Ovary (tissue), 3 donors: ENCODE results near the gene PPTC7.

Experiments used
- POLR2A ChIP-seq: fragments of 450-650 bp; IDR thresholded peaks from one replicate; pipeline ENCODE4 v1.6.1; 2017; ENCODE audit warnings: antibody characterized with exemption, mild to moderate bottlenecking, moderate library complexity
- TF ChIP-seq, protein P1 (sequence below), 3 donors: fragments of 450-650 bp in 2 of 3; fragments of 200-600 bp in 1 of 3; IDR thresholded peaks; one replicate each; pipeline versions ENCODE4 v1.5.1 to v1.8.0; 2016 to 2022; ENCODE audit warnings: antibody characterized with exemption in 3 of 3, mild to moderate bottlenecking in 1 of 3
- donor health status: DM: no; HTN: no; CAD: no.

DNA sequence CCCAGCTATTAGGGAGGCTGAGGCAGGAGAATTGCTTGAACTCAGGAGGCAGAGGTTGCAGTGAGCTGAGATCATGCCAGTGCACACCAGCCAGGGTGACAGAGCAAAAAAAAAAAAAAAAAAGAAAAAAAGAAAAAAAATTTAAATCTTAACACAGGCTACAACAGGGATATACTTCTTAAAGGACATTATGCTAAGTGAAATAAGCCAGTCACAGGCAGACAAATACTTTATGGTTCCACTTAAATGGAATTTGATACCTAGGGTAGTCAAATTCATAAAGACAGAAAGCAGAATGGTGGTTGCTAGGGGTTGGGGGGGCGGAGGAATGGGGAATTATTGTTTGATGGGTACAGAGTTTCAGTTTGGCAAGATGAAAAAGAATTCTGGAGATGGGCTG, 14.8 kb upstream of the PPTC7 start:
- TF ChIP-seq POLR2A = no peak
- TF ChIP-seq, protein P1, sequence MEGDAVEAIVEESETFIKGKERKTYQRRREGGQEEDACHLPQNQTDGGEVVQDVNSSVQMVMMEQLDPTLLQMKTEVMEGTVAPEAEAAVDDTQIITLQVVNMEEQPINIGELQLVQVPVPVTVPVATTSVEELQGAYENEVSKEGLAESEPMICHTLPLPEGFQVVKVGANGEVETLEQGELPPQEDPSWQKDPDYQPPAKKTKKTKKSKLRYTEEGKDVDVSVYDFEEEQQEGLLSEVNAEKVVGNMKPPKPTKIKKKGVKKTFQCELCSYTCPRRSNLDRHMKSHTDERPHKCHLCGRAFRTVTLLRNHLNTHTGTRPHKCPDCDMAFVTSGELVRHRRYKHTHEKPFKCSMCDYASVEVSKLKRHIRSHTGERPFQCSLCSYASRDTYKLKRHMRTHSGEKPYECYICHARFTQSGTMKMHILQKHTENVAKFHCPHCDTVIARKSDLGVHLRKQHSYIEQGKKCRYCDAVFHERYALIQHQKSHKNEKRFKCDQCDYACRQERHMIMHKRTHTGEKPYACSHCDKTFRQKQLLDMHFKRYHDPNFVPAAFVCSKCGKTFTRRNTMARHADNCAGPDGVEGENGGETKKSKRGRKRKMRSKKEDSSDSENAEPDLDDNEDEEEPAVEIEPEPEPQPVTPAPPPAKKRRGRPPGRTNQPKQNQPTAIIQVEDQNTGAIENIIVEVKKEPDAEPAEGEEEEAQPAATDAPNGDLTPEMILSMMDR (IDR thresholded peaks at IDR 0.05) = no peak
